Sciatic nerve (tissue), 2 donors: ENCODE measurements around the gene DNAH8. TPM values are rescaled to one million over a fixed set of nuclear protein-coding genes. Genes with fewer than 3 reads are reported as not detected.

Experiments used
- ATAC-seq: fragments of 200-7000 bp; cut with Tn5 transposase; one replicate; pipeline ENCODE4 v1.9.1; 2020; ENCODE audit warnings: mild to moderate bottlenecking, moderate library complexity
- DNase-seq: peaks from one replicate; pipeline ENCODE4 v3.0.0-alpha.2; 2020; ENCODE audit warnings: low spot score
- intact Hi-C: fragments of 100-400 bp; cut with DNase I; formaldehyde crosslinking; loops from one replicate; pipeline ENCODE4 v1.14.2; 2022
- total RNA-seq: library from RNA; stranded (reverse); fragmentation: NEBNext Ultra II Directional; extraction: Animal tissue kit (Norgen Biotek cat#: 25700); gene quantifications from one replicate; pipeline ENCODE4 v1.2.1, GENCODE V29; 2021
- donor health status: DM: no; HTN: no; CAD: no.
- donor health status: DM: no; HTN: no; CAD: no.

The DNAH8 gene
- total RNA-seq, 1 donor from 2014 or later, result 0.13 TPM

DNA sequence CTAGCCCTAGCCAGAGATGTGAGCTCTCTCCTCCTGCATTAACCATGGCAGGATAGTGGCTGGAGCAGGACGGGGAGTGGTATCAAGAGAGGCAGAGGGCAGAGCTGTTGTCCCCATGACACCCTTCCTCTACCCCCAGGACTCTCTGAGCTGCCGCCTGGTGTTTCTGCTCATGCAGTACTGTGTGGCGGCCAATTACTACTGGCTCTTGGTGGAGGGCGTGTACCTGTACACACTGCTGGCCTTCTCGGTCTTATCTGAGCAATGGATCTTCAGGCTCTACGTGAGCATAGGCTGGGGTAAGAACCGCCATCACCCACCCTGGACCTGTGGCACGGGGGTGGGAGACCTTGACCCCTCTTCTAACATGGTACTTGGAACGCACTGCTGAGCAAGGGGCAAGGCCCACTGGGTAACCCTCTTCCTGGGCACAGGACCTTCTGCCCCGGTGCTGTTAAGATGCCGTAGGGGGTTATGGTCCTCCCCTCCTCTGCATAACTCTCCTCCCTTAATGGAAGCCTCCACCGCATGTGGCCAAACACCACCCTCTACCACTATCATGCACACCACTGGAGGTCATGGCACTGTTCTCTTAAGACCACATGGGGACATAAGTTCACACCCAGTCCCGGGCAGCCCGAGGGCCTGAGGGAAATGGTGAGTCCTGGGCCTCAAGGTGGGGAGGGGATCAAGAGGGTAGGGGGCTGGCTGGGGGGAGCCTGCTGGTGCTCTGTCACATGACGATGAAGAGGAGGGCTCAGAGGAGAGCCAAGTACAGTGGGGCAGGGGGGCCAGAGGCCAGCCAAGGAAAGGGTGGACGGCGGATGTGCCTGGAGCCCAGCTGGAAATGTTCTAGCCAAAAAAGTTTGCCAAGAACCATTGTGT is 358.6 kb downstream of the DNAH8 start:
- DNase-seq (no peak), ATAC-seq (no peak)
- intact Hi-C loops, result no loop called here

DNA sequence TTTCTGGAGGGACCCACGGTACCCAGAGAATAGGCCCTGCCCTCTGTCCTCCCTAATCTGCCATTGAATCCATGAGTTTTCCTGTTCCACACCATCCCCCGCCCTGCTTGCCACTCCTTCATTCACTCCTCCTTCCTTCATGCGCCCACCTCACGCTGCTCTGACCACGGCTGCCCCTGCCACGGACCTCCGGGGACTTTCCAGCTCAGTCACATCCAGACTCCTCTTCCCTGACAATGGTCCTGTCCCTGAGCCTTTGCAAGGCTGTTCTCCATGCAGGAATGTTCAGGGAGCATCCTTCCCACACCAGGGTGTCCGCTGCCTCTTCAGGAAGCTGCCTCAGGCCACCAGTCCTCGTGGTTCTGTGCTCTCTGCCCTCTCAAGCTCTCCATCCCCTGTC is 359.4 kb downstream of the DNAH8 start:
- no peak for ATAC-seq
- intact Hi-C loops, result no loop called here
- DNase-seq, result no peak

DNA sequence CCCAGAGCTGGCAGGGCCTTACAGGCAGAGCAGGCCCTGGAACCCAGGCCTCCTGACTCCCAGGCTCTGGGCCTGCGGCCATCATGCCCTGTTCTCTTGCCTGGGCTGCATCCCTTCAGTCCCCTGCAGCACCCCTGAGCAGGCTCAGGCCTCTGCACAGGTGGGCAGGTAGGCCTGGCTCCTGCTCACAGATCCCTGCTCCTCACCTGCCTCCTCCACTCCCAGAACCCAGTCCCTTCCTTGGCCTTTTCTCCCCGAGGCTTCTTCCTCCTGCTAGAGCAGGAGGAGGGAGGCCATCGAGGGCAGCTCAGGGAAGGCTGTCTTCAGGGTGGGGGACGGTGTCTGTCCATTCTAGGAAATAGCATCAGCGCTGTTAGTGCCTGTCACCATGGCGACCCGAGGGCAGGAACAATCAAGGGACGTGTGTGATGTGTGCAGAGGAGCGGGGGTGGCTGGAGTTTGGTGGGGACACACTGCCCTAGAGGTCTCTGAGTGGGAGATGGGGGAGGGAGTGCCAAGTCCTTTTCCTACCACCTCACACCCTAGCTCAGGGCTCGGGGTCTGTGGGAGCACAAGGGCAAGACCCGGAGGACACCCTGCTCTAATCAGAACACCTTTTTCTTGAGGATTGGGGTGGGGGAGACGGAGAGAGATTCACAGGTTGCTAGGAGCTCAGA is 360.0 kb downstream of the DNAH8 start:
- no peak for ATAC-seq
- no peak for DNase-seq
- intact Hi-C loops, result no loop called here

DNA sequence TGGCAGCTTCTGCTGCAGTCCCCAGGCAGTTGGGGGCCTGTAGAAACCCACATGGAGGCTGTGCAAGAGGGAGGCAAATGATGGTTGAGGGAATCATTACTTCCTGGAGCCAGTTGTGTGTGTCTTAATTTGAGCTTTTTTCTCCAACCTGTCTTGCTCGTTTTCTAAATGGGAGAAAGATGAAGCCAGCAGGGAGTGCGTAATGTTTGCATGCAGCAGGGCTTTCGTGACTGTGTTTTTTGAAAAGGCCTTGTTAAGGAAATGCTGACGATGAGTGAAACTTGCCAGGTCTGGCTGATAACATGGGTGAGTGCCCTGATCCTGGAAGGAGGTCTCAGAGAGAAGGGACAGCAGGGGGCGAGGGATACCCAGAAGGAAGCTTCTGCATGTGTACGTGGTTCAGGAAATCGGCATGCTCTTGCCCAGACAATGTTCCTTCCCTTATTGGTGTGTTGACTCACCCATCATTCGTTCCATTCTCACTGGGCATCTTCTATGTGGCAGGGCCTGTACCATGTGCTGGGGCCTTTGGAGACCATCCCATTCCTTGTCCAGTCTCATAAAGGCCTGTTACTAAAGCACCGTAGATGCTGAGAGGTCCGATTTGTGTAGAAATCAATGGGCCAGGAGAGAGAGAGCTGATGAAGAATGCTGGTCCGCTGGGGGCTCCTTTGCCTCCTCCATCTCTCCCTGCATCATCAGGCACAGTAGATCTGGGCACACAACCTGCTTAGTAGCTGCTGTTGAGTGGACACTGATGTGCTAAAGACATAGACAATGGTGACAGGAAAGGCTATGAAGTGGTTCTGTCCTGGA is 360.9 kb downstream of the DNAH8 start:
- no peak for ATAC-seq
- DNase-seq, result no peak
- intact Hi-C loops, result no loop called here

DNA sequence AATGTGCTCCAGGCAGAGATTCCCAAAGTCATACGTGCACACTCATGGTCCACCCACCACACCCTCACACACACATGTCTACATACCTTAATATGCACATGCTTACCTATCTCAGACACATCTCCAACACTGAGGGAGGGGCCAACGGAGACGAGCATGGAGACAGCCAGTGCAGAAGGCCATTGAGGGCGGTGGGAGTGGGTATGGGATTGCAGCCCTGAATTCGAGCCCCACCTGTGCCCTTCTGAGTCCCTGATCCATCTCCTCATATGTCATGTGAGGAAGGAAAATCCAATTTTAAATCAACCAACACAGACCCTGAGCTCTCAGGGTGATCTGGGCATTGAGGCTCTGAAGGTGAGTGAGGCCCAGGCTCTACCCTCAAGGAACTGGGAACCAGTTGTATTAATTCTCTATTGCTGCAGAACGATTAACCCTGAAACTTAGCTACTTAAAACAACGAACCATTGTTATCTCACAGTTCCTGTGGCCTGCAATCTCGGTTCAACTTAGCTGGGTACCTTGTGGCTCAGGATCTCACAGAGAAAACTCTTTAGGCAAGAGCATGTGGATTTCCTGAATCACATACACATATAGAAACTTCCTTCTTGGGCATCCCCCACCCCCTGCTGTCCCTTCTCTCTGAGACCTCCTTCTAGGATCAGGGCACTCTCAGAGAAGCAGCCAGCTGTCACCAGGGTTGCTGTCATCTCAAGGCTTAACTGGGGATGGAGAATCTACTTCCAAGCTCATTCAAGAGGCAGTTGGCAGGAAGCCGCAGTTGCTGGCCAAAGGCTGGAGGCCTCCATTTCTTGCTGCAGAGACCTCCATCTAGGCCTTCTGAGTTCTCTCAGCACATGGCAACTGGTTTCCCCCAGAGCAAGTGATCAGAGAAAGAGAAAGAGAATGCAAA is 361.8 kb downstream of the DNAH8 start:
- intact Hi-C loops, result no loop called here
- DNase-seq (no peak), ATAC-seq (no peak)

DNA sequence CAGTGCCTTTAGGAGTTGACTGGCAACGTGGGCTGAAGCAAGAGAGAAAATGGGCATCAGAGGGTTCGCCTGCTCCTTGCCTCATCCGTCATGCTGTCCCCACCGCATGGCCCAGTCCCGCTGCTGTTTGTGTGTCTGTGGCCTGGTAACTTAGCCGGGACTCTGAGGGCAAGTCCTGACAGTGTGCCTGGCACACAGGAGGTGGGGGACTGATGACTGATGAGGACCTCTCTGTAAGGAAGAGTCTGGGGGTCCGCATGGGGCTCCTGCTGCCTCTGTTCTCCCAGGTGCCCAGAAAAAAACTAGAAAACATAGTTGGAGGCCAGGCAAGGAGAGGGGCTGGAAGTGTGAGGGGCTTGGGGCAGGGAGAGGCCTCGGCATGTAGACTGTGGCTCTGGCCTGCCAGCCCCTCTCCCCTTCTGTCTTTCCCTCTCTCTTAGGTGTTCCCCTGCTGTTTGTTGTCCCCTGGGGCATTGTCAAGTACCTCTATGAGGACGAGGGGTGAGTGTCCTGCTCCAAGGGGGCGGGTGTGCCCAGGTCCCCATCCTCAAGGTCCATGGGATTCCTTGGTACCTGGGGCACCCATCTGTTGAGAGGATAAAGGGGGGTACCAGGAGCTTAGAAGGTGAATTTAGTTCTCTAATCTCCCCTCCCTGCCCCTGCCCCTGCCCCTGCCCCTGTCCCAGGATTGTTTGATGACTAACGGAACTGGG is 362.9 kb downstream of the DNAH8 start:
- intact Hi-C loops, result no loop called here
- ATAC-seq (no peak), DNase-seq (no peak)

DNA sequence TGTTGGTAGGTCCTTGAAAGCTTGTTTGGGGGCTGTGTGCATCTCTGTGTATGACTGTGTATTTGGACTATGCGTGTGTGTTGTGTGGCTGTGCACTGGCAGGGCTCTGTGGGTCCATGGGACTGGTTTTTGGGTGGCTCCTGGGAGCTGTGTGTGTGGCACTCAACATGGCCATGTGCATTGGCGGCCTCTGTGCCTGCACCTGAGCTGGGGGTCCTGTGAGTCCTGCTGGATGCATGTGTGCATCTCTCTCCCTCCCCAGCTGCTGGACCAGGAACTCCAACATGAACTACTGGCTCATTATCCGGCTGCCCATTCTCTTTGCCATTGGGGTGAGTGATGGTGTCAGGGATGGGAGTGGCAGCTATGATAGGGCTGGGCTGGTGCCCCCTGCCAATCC is 363.6 kb downstream of the DNAH8 start:
- no peak for ATAC-seq
- intact Hi-C loops, result no loop called here
- no peak for DNase-seq

DNA sequence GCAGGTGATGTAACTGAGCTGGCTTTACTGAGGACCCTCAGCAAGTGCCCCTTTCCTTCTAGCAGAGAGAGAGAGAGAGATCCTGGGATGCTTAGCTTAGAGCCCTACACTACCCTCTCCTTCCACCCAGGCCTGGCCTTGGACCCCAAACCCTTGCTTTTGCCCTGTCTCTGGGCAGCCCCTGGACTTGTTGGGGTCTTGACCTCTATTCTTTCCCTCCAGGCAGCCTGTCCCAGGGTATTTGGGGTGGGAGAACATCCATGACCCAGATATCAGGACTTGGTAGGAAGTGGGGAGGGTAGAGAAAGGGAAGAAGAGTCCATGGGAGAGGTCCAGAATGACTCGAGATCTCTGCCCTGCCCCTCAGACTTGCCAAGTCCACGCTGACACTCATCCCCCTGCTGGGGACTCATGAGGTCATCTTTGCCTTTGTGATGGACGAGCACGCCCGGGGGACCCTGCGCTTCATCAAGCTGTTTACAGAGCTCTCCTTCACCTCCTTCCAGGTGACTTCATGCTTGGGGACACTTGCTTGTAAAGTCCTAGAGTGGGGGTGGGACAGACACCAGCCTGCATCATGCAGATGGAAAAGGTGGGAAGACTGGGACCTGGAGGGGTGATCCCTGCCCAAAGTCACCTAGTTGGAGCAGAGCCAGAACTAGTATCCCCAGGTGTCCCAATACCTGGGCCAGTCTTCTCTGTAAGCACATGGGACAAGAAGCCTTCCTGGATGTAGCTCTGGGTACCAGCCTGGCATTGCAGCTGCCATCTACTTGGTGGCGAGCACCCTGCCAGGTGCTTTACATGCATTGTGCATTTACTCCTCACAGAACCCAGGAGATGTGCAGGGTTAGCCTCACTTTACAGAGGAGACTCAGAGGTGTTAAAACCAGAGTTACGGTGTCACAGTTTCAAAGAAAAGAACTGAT is 364.4 kb downstream of the DNAH8 start:
- DNase-seq (no peak), ATAC-seq (no peak)
- intact Hi-C loops, result loop anchor here (5.0 kb wide), 1 partner anchor 727 kb away; no protein-coding TSS in a partner anchor

Other genes starting within 250 kb of the DNAH8 start
- 22.4 TPM for gene BTBD9, start 75.4 kb upstream of the DNAH8 start, total RNA-seq
- 60.3 TPM for gene GLO1, start 12.2 kb upstream of the DNAH8 start, total RNA-seq